HepG2 (cell line): ENCODE measurements around the gene PPP1R9B. TPM values are rescaled to one million over a fixed set of nuclear protein-coding genes. Genes with fewer than 3 reads are reported as not detected.

Source experiments
- AKAP8 ChIP-seq: sonication (generic); formaldehyde crosslinking; IDR thresholded peaks from 2 replicates; pipeline ENCODE4 v1.5.1; 2020; ENCODE audit warnings: mild to moderate bottlenecking, missing genetic modification reagents
- BCL6 ChIP-seq: IDR thresholded peaks from 2 replicates; pipeline ENCODE4 v1.6.1; 2016; ENCODE audit warnings: missing genetic modification reagents, missing compliant biosample characterization
- CAMTA2 ChIP-seq: sonication (generic); formaldehyde crosslinking; IDR thresholded peaks from 2 replicates; pipeline ENCODE4 v1.4.0; 2020; ENCODE audit warnings: mild to moderate bottlenecking, missing genetic modification reagents, borderline replicate concordance
- CHD2 ChIP-seq: IDR thresholded peaks from 2 replicates; pipeline ENCODE4 v1.6.1; 2011; ENCODE audit warnings: low read depth, low read length, improper control_type of control experiment
- CTCF ChIP-seq: sonication (generic); formaldehyde crosslinking; IDR thresholded peaks from 2 replicates; pipeline ENCODE4 v1.5.0; 2020; ENCODE audit warnings: mild to moderate bottlenecking, missing genetic modification reagents, moderate library complexity
- ETS1 ChIP-seq: sonication (generic); formaldehyde crosslinking; IDR thresholded peaks from 2 replicates; pipeline ENCODE4 v1.4.0; 2020; ENCODE audit warnings: missing genetic modification reagents
- GFI1 ChIP-seq: sonication (generic); formaldehyde crosslinking; IDR thresholded peaks from 2 replicates; pipeline ENCODE4 v1.5.0; 2020; ENCODE audit warnings: missing genetic modification reagents, mild to moderate bottlenecking, borderline replicate concordance
- HDAC2 ChIP-seq: sonication (generic); formaldehyde crosslinking; IDR thresholded peaks from 2 replicates; pipeline ENCODE4 v1.4.0; 2020; ENCODE audit warnings: missing genetic modification reagents
- HNF4A ChIP-seq: sonication (generic); formaldehyde crosslinking; IDR thresholded peaks from 2 replicates; pipeline ENCODE4 v1.4.0; 2020; ENCODE audit warnings: missing genetic modification reagents
- HOXA3 ChIP-seq: sonication (generic); formaldehyde crosslinking; IDR thresholded peaks from 2 replicates; pipeline ENCODE4 v1.5.0; 2020; ENCODE audit warnings: missing genetic modification reagents
- HOXA7 ChIP-seq: sonication (generic); formaldehyde crosslinking; IDR thresholded peaks from 2 replicates; pipeline ENCODE4 v1.8.1; 2022; ENCODE audit warnings: mild to moderate bottlenecking, missing genetic modification reagents, moderate library complexity
- MYC ChIP-seq: sonication (generic); formaldehyde crosslinking; IDR thresholded peaks from 2 replicates; pipeline ENCODE4 v1.9.0; 2021; ENCODE audit warnings: missing genetic modification reagents, borderline replicate concordance
- PRDM15 ChIP-seq: sonication (generic); formaldehyde crosslinking; IDR thresholded peaks from 2 replicates; pipeline ENCODE4 v1.4.0; 2020; ENCODE audit warnings: missing genetic modification reagents
- STAG1 ChIP-seq: sonication (generic); formaldehyde crosslinking; IDR thresholded peaks from 2 replicates; pipeline ENCODE4 v1.4.0; 2020; ENCODE audit warnings: missing genetic modification reagents
- XRCC5 ChIP-seq: fragments of 200-400 bp; formaldehyde crosslinking; optimal IDR thresholded peaks from 2 replicates; pipeline ENCODE3; 2017; ENCODE audit warnings: mild to moderate bottlenecking, low read length
- ZBTB33 ChIP-seq: sonication (generic); formaldehyde crosslinking; IDR thresholded peaks from 2 replicates; pipeline ENCODE4 v1.4.0; 2020; ENCODE audit warnings: missing genetic modification reagents
- ZBTB7B ChIP-seq: sonication (generic); formaldehyde crosslinking; IDR thresholded peaks from 2 replicates; pipeline ENCODE4 v1.4.0; 2020; ENCODE audit warnings: missing genetic modification reagents
- ZC3H4 ChIP-seq: sonication (generic); formaldehyde crosslinking; IDR thresholded peaks from 2 replicates; pipeline ENCODE4 v1.4.0; 2020; ENCODE audit warnings: missing genetic modification reagents, borderline replicate concordance
- ZKSCAN5 ChIP-seq: sonication (generic); formaldehyde crosslinking; IDR thresholded peaks from 2 replicates; pipeline ENCODE4 v1.5.1; 2020; ENCODE audit warnings: mild to moderate bottlenecking, missing genetic modification reagents
- ZNF746 ChIP-seq: sonication (generic); formaldehyde crosslinking; IDR thresholded peaks from 2 replicates; pipeline ENCODE4 v1.8.0; 2022; ENCODE audit warnings: mild to moderate bottlenecking, missing genetic modification reagents
- ZSCAN21 ChIP-seq: sonication (generic); formaldehyde crosslinking; IDR thresholded peaks from 2 replicates; pipeline ENCODE4 v1.8.0; 2022; ENCODE audit warnings: mild to moderate bottlenecking, missing genetic modification reagents, moderate library complexity, borderline replicate concordance
- ZSCAN30 ChIP-seq: sonication (generic); formaldehyde crosslinking; IDR thresholded peaks from 2 replicates; pipeline ENCODE4 v1.5.0; 2020; ENCODE audit warnings: mild to moderate bottlenecking, missing genetic modification reagents
- polyA plus RNA-seq, 8 experiments: library from polyadenylated mRNA; depleted of rRNA in 3 of 8; stranded (reverse) in 7 of 8; unstranded in 1 of 8; fragments of >200 nt; fragmentation: Illumina TruSeq in 4 of 8; extraction: Trizol in 4 of 8; gene quantifications; 2 replicates each; pipeline versions ENCODE4 v1.2.1 to v1.2.3, GENCODE V29; 2011 to 2016; ENCODE audit warnings: low read depth in 4 of 8, missing spikeins in 1 of 8, mixed read lengths in 1 of 8; ENCODE audit not compliant: insufficient read depth in 1 of 8
- total RNA-seq, 5 experiments: library from RNA; depleted of rRNA; stranded (reverse); fragments of >200 nt; fragmentation: Illumina TruSeq; extraction: Trizol; gene quantifications; 2 replicates each; pipeline ENCODE4 v1.2.3, GENCODE V29; 2016; ENCODE audit warnings: low read depth in 1 of 5

Gene PPP1R9B
- total and polyA plus RNA-seq, 2 of the 13 experiments (the other 11 are each of a cell fraction or from before 2014, with no cell fraction given) = 9.4 to 15.8 TPM

- TF ChIP-seq ZBTB33 (CRISPR knock-in tag) = no peak
- TF ChIP-seq CTCF (CRISPR knock-in tag) = peak; percentile 87
- no peak for TF ChIP-seq CAMTA2 (CRISPR knock-in tag)
- TF ChIP-seq HNF4A = peak; percentile 28; the same call in 1 of the 2 replicates
- no peak for TF ChIP-seq ZNF746 (CRISPR knock-in tag)
- no peak for TF ChIP-seq ZC3H4
- TF ChIP-seq ZSCAN21 (CRISPR knock-in tag) = no peak
- no peak for TF ChIP-seq AKAP8
- TF ChIP-seq GFI1 (CRISPR knock-in tag) = no peak
- TF ChIP-seq ETS1 = no peak
- no peak for TF ChIP-seq ZSCAN30 (CRISPR knock-in tag)
- TF ChIP-seq STAG1 = peak; percentile 70
- no peak for TF ChIP-seq HDAC2 (CRISPR knock-in tag)
- TF ChIP-seq XRCC5 = peak; percentile 91
- TF ChIP-seq HOXA7 (CRISPR knock-in tag) = no peak
- TF ChIP-seq CHD2 = no peak
- TF ChIP-seq ZKSCAN5 (CRISPR knock-in tag) = no peak
- no peak for TF ChIP-seq PRDM15
- no peak for TF ChIP-seq ZBTB7B (CRISPR knock-in tag)
- TF ChIP-seq BCL6 (CRISPR knock-in tag) = no peak
- no peak for TF ChIP-seq MYC (CRISPR knock-in tag)
- TF ChIP-seq HOXA3 = no peak
Observed at GRCh38 chr17:50198026-50198669, 47.7 kb upstream of the PPP1R9B start (continued).
